T-cell (primary cell): Measurements from ENCODE around the gene HTRA1. TPM values are rescaled to one million over a fixed set of nuclear protein-coding genes. Genes with fewer than 3 reads are reported as not detected.

Experiments used
- ATAC-seq, 4 experiments: fragments of 200-7000 bp in 3 of 4; fragments of 150-1000 bp in 1 of 4; cut with Tn5 transposase; replicated peaks in 1 of 4; 1 replicate in 3 of 4; 2 replicates in 1 of 4; pipeline ENCODE4 v1.10.0; 2021; ENCODE audit warnings: moderate library complexity in 3 of 4, mild to moderate bottlenecking in 2 of 4, moderate number of reproducible peaks in 1 of 4
- CTCF ChIA-PET, 2 donors: fragments of 300-600 bp; sonication (Branson Sonifier 250); formaldehyde crosslinking; loops; one replicate each; lab custom pipeline; 2022; ENCODE audit warnings: antibody characterized with exemption in 2 of 2; lab: Charles Lee
- POLR2A ChIA-PET, 2 donors: fragments of 300-600 bp; sonication (Branson Sonifier 250); formaldehyde crosslinking; loops; one replicate each; lab custom pipeline; 2022; ENCODE audit warnings: antibody characterized with exemption in 2 of 2; lab: Charles Lee
- DNase-seq, 35 experiments: peaks; one replicate each; pipeline versions ENCODE4 v3.0.0 to v3.0.0-alpha.2; 2013 to 2023
- H3K27ac ChIP-seq: one replicate; pipeline ENCODE4 v1.5.1; 2013; ENCODE audit warnings: low read length
- H3K27me3 ChIP-seq, 2 experiments: replicated peaks in 1 of 2; 1 replicate in 1 of 2; 2 replicates in 1 of 2; pipeline versions ENCODE4 v1.6.1 to v1.7.0; 2013; ENCODE audit warnings: low read length in 1 of 2, mixed read lengths in 1 of 2; ENCODE audit not compliant: control insufficient read depth in 2 of 2, insufficient read depth in 2 of 2; ENCODE audit errors: extremely low read depth in 1 of 2
- H3K36me3 ChIP-seq, 2 donors: 1 replicate in 1 of 2; 2 replicates in 1 of 2; pipeline versions ENCODE4 v1.6.1 to v1.7.0; 2013; ENCODE audit warnings: low read length in 1 of 2; ENCODE audit not compliant: control insufficient read depth in 2 of 2, insufficient read depth in 1 of 2; ENCODE audit errors: extremely low read depth in 1 of 2
- H3K4me1 ChIP-seq, 2 experiments: 1 replicate in 1 of 2; 2 replicates in 1 of 2; pipeline versions ENCODE4 v1.6.1 to v1.7.0; 2013; ENCODE audit warnings: low read length in 2 of 2, mixed read lengths in 1 of 2; ENCODE audit not compliant: insufficient read depth in 2 of 2, control insufficient read depth in 1 of 2; ENCODE audit errors: extremely low read depth in 1 of 2
- H3K4me3 ChIP-seq, 2 donors: 1 replicate in 1 of 2; 2 replicates in 1 of 2; pipeline versions ENCODE4 v1.5.1 to v1.7.0; 2013; ENCODE audit warnings: mild to moderate bottlenecking in 2 of 2, low read length in 1 of 2, moderate library complexity in 1 of 2; ENCODE audit not compliant: control insufficient read depth in 1 of 2; ENCODE audit errors: extremely low read depth in 1 of 2
- H3K9me3 ChIP-seq: 2 replicates; pipeline ENCODE4 v1.7.0; 2013
- H3K27ac Mint-ChIP-seq, 2 donors: one replicate each; pipeline ENCODE4 v1.8.0; 2020 to 2021; ENCODE audit warnings: mild to moderate bottlenecking in 2 of 2, mixed read lengths in 2 of 2
- H3K27me3 Mint-ChIP-seq, 2 donors: one replicate each; pipeline ENCODE4 v1.8.0; 2021 to 2022; ENCODE audit warnings: mixed read lengths in 2 of 2
- H3K36me3 Mint-ChIP-seq: one replicate; pipeline ENCODE4 v1.8.0; 2021; ENCODE audit warnings: mixed read lengths
- H3K4me1 Mint-ChIP-seq, 3 donors: one replicate each; pipeline ENCODE4 v1.8.0; 2020 to 2022; ENCODE audit warnings: mixed read lengths in 3 of 3, mild to moderate bottlenecking in 1 of 3
- H3K4me3 Mint-ChIP-seq, 3 donors: one replicate each; pipeline ENCODE4 v1.8.0; 2020 to 2022; ENCODE audit warnings: mild to moderate bottlenecking in 3 of 3, mixed read lengths in 3 of 3, moderate library complexity in 3 of 3
- H3K9me3 Mint-ChIP-seq, 3 donors: one replicate each; pipeline ENCODE4 v1.8.0; 2020 to 2022; ENCODE audit warnings: mixed read lengths in 3 of 3
- WGBS: methylation state at CpG from one replicate; pipeline ENCODE4 v1.1.5; 2013; ENCODE audit warnings: missing lambda C conversion rate; ENCODE audit not compliant: insufficient coverage; 5-methylcytosine and 5-hydroxymethylcytosine counted together
- total RNA-seq, 35 experiments: library from RNA in 6 of 35; stranded (reverse) in 6 of 35; fragments of 120-200 nt in 1 of 35; gene quantifications; one replicate each; pipeline versions ENCODE4 v1.2.1 to v1.2.4 and lab custom pipeline; 2013 to 2026

Gene HTRA1
- total RNA-seq, 5 donors from 2014 or later (not counting 1 experiment from before 2014, with no cell fraction given) = 0.51 to 0.56 (median 0.55) TPM; not detected in 2

- WGBS = 100% methylated on average over 1 of the region's 3 CpGs
- Mint-ChIP-seq H3K36me3 (no peaks in the 10 kb centered on the region), H3K4me3 (peak overlapping the region in 1 of 3 donors; percentile 61), H3K4me1 (peaks cover 15 to 32% (median 21%) of the 10 kb centered on the region in 3 donors), H3K27ac (peak overlapping the region; percentile 83 to 88), H3K27me3 (peaks cover under 1 to 1% of the 10 kb centered on the region in 2 donors), H3K9me3 (no peaks in the 10 kb centered on the region)
- no peaks in the 10 kb centered on the region for H3K9me3 ChIP-seq
- ChIA-PET POLR2A (interaction anchor here in 1 of 2 donors (0.5 kb wide), 1 partner anchor 55 kb away, joined by 3 read pairs; no protein-coding TSS in a partner anchor), CTCF (interaction anchor here (0.5 to 1.0 kb wide), 4 partner anchors 55 to 296 kb away, joined by 3 to 6 read pairs (median 3); no protein-coding TSS in a partner anchor)
- H3K4me1 ChIP-seq = peaks cover 0 to 21% of the 10 kb centered on the region in 2 experiments
- ATAC-seq (peak; percentile 41 to 71 (median 56)), DNase-seq (peak in 1 of 35 experiments; percentile 18)
- H3K4me3 ChIP-seq = no peak overlapping the region
- H3K27me3 ChIP-seq = no peaks in the 10 kb centered on the region
- peak overlapping the region; percentile 27 for H3K27ac ChIP-seq
- no peaks in the 10 kb centered on the region for H3K36me3 ChIP-seq
Observed at GRCh38 chr10:122550983-122551382, 89.6 kb downstream of the HTRA1 start.

GRCh38 chr10:122551450-122551849, 90.1 kb downstream of the HTRA1 start:
- Mint-ChIP-seq H3K4me3 (peak overlapping the region in 1 of 3 donors; percentile 61), H3K27ac (peak overlapping the region; percentile 83 to 88), H3K36me3 (no peaks in the 10 kb centered on the region), H3K4me1 (peaks cover 15 to 35% (median 21%) of the 10 kb centered on the region in 3 donors), H3K27me3 (peaks cover 2 to 5% of the 10 kb centered on the region in 2 donors), H3K9me3 (no peaks in the 10 kb centered on the region)
- ChIA-PET CTCF (interaction anchor here in 1 of 2 donors (0.5 kb wide), 1 partner anchor 94 kb away, joined by 6 read pairs; no protein-coding TSS in a partner anchor), POLR2A (interaction anchor here in 1 of 2 donors (0.5 kb wide), 1 partner anchor 55 kb away, joined by 3 read pairs; no protein-coding TSS in a partner anchor)
- no peaks in the 10 kb centered on the region for H3K36me3 ChIP-seq
- no peaks in the 10 kb centered on the region for H3K9me3 ChIP-seq
- H3K4me1 ChIP-seq = peaks cover 0 to 21% of the 10 kb centered on the region in 2 experiments
- peak overlapping the region; percentile 27 for H3K27ac ChIP-seq
- no peak overlapping the region for H3K4me3 ChIP-seq
- 35% methylated on average over 7 of the region's 9 CpGs for WGBS
- DNase-seq (peak in 27 of 35 experiments; percentile 8 to 65 (median 29)), ATAC-seq (peak; percentile 59 to 76 (median 70))
- H3K27me3 ChIP-seq = peaks cover 0 to 3% of the 10 kb centered on the region in 2 experiments

- CTCF ChIA-PET = no interaction called here
- POLR2A ChIA-PET = no interaction called here
- 87% methylated on average over 5 of the region's 6 CpGs for WGBS
Observed at GRCh38 chr10:122553341-122553740, 92.0 kb downstream of the HTRA1 start.

GRCh38 chr10:122554131-122555036, 93.0 kb downstream of the HTRA1 start:
- WGBS = 87% methylated on average over 3 of the region's 6 CpGs
- Histone ChIP-seq H3K9me3 (no peaks in the 10 kb centered on the region), H3K4me1 (peaks cover 0 to 41% of the 10 kb centered on the region in 2 experiments), H3K4me3 (no peak overlapping the region), H3K36me3 (no peaks in the 10 kb centered on the region), H3K27me3 (peaks cover 0 to 7% of the 10 kb centered on the region in 2 experiments), H3K27ac (no peak overlapping the region)
- H3K36me3 Mint-ChIP-seq = no peaks in the 10 kb centered on the region
- H3K9me3 Mint-ChIP-seq = no peaks in the 10 kb centered on the region
- ChIA-PET CTCF (no interaction called here), POLR2A (no interaction called here)
- H3K27me3 Mint-ChIP-seq = peaks cover 2 to 9% of the 10 kb centered on the region in 2 donors
- H3K4me1 Mint-ChIP-seq = peaks cover 28 to 45% (median 35%) of the 10 kb centered on the region in 3 donors
- H3K4me3 Mint-ChIP-seq = no peak overlapping the region
- DNase-seq = no peak
- H3K27ac Mint-ChIP-seq = no peak overlapping the region
- ATAC-seq = no peak

More at GRCh38 chr10:122553341-122553740, 92.0 kb downstream of the HTRA1 start:
- H3K36me3 Mint-ChIP-seq = no peaks in the 10 kb centered on the region
- H3K9me3 Mint-ChIP-seq = no peaks in the 10 kb centered on the region
- H3K4me1 Mint-ChIP-seq = peaks cover 18 to 37% (median 24%) of the 10 kb centered on the region in 3 donors
- no peak overlapping the region for H3K4me3 Mint-ChIP-seq
- H3K9me3 ChIP-seq = no peaks in the 10 kb centered on the region
- no peaks in the 10 kb centered on the region for H3K36me3 ChIP-seq
- peaks cover 2 to 5% of the 10 kb centered on the region in 2 donors for H3K27me3 Mint-ChIP-seq
- H3K4me3 ChIP-seq = no peak overlapping the region
- H3K27ac ChIP-seq = no peak overlapping the region
- H3K4me1 ChIP-seq = peaks cover 0 to 33% of the 10 kb centered on the region in 2 experiments
- peaks cover 0 to 7% of the 10 kb centered on the region in 2 experiments for H3K27me3 ChIP-seq
- ATAC-seq (no peak), DNase-seq (no peak)
- H3K27ac Mint-ChIP-seq = no peak overlapping the region

- Mint-ChIP-seq H3K27ac (no peak overlapping the region), H3K9me3 (no peaks in the 10 kb centered on the region), H3K4me1 (peaks cover 32 to 47% (median 33%) of the 10 kb centered on the region in 3 donors), H3K36me3 (no peaks in the 10 kb centered on the region), H3K27me3 (peaks cover 2 to 9% of the 10 kb centered on the region in 2 donors), H3K4me3 (no peak overlapping the region)
- DNase-seq (no peak), ATAC-seq (no peak)
- H3K4me3 ChIP-seq = no peak overlapping the region
- peaks cover 0 to 7% of the 10 kb centered on the region in 2 experiments for H3K27me3 ChIP-seq
- no peaks in the 10 kb centered on the region for H3K9me3 ChIP-seq
- WGBS = 100% methylated on average over 2 of the region's 3 CpGs
- no peak overlapping the region for H3K27ac ChIP-seq
- CTCF ChIA-PET = interaction anchor here in 1 of 2 donors (1.4 kb wide), 1 partner anchor 10 kb away, joined by 4 read pairs; no protein-coding TSS in a partner anchor
- H3K4me1 ChIP-seq = peaks cover 0 to 40% of the 10 kb centered on the region in 2 experiments
- no peaks in the 10 kb centered on the region for H3K36me3 ChIP-seq
- POLR2A ChIA-PET = no interaction called here
Observed at GRCh38 chr10:122555442-122555841, 94.1 kb downstream of the HTRA1 start.

- Mint-ChIP-seq H3K27me3 (peaks cover 6 to 17% of the 10 kb centered on the region in 2 donors), H3K9me3 (no peaks in the 10 kb centered on the region), H3K36me3 (no peaks in the 10 kb centered on the region), H3K4me3 (no peak overlapping the region), H3K27ac (no peak overlapping the region), H3K4me1 (peaks cover 27 to 46% (median 31%) of the 10 kb centered on the region in 3 donors)
- WGBS = 19% methylated on average over 5 of the region's 9 CpGs
- Histone ChIP-seq H3K27me3 (peaks cover 0 to 11% of the 10 kb centered on the region in 2 experiments), H3K36me3 (no peaks in the 10 kb centered on the region), H3K4me1 (peaks cover 0 to 25% of the 10 kb centered on the region in 2 experiments), H3K9me3 (no peaks in the 10 kb centered on the region), H3K4me3 (no peak overlapping the region), H3K27ac (no peak overlapping the region)
- ATAC-seq = no peak
- no peak for DNase-seq
- ChIA-PET POLR2A (no interaction called here), CTCF (interaction anchor here in 1 of 2 donors (1.3 kb wide), 1 partner anchor 8 kb away, joined by 6 read pairs; no protein-coding TSS in a partner anchor)
Observed at GRCh38 chr10:122557516-122557915, 96.2 kb downstream of the HTRA1 start.
